Bladder microvascular endothelial cell (primary cell): ENCODE data around the gene TAMALIN. TPM values are rescaled to one million over a fixed set of nuclear protein-coding genes. Genes with fewer than 3 reads are reported as not detected.

Experiments
- total RNA-seq: library from RNA; depleted of rRNA; stranded (reverse); fragments of >200 nt; gene quantifications from 2 replicates; pipeline ENCODE4 v1.2.3, GENCODE V29; 2014

The TAMALIN gene
- 32.1 and 46.0 TPM in 2 replicates for total RNA-seq

GRCh38 chr12:52006726-52007157 is at the start of gene TAMALIN:
TSS of gene TAMALIN (plus strand) at chr12:52006946. CDS start at chr12:52007020, 74 bp downstream.

DNA sequence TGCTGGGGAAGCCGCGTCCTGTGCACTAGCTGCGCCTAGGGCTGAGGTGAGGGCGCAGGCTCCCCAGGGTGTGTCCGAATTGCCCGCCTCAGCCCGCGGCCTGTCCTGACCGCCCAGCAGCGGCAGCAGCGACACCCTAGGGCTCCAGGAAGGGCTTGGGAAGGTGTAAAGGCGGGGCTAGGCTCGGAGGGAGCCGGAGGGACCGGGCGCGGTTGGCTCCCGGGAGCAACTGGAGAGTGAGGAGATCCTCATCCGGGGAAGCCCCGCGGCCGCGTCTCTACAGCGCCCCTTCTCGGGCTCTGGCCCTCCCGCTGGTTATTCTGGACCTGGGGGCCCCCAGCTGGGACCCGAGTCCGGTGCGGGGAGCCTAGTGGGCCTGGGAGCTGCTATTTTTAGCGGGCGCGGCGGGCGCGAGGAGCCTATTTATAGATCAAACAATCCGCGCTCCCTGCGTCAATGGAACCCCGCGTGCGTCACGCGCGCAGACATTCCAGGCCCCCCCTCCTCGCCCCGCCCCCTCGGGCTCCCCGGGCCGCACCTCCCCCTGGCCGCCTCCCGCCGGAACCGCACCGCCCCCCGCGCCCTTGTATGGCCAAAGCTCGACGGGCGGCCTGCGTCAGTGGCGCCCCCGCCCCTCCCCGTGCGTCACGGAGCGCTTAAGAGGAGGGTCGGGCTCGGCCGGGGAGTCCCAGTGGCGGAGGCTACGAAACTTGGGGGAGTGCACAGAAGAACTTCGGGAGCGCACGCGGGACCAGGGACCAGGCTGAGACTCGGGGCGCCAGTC is 44.2 kb downstream of the TAMALIN start, which contains the start of gene NR4A1:
NR4A1 (plus strand) TSS at position 685 of the 784 bp plus-strand sequence. CDS start 2,887 bp downstream, outside the sequence.

Other genes with a start within 250 kb of the TAMALIN start
- gene FIGNL2, start 158.2 kb upstream of the TAMALIN start, total RNA-seq: 0.16 and 0.31 TPM in 2 replicates
- gene ANKRD33, start 118.8 kb upstream of the TAMALIN start, total RNA-seq: 0.16 TPM in 1 of 2 replicates, not detected in the other
- 413 and 443 TPM in 2 replicates for gene ACVRL1, start 99.4 kb upstream of the TAMALIN start, total RNA-seq
- 8.1 and 18.4 TPM in 2 replicates for gene ACVR1B, start 55.2 kb upstream of the TAMALIN start, total RNA-seq
- 0.49 and 0.94 TPM in 2 replicates for gene NR4A1, start 44.5 kb downstream of the TAMALIN start, total RNA-seq
- 70.1 and 82.4 TPM in 2 replicates for gene ATG101, start 63.0 kb downstream of the TAMALIN start, total RNA-seq
- gene SMIM41, start 72.8 kb downstream of the TAMALIN start, total RNA-seq: under 0.01 and 0.13 TPM in 2 replicates
- gene KRT80, start 185.1 kb downstream of the TAMALIN start, total RNA-seq: 0.16 and 1.0 TPM in 2 replicates
- gene KRT7, start 226.3 kb downstream of the TAMALIN start, total RNA-seq: 55.5 and 66.4 TPM in 2 replicates